Measurements from ENCODE around the gene LRRTM4. TPM values are rescaled to one million over a fixed set of nuclear protein-coding genes. Genes with fewer than 3 reads are reported as not detected.

The LRRTM4 gene
- total RNA-seq, 1 donor from 2014 or later: 18.6 TPM

DNA sequence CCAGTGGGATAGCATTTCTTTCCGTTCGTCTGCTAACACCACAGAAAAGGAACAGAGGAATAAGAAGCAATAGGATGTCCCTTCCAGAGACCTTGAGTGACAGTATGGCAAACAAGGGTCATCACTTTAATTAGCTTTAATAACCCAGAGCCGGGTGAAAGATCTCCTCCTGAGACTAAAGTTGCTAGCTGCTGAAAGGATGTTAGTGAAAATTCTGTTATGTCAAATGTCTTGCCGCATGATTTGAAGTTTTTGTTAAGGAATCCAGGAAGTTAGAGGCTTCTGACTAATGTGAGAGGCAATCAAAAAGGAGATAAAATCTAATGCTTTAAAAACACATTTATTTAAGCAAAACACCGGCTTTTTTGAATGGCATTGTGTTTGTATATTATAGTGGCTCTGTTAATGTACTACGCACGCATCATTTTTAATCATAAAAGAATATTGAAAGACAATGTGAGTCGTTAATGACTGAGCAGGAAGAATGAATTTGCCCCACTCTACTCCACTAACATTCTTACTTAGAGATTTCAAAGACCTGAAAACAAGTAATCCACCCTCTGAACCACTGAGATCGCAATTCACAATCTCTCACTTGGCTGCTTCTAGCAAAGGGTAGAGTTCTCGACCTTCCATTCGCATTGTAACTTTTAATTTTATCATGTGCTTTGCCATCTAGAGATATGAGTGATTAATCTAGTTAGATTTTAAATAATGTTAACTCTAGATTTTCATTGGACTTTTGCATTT, 536.6 kb downstream of the LRRTM4 start:
- Mint-ChIP-seq H3K9me3 (ENCODE audit: unreplicated experiment) (peaks cover 2% of the 10 kb centered on the region), H3K36me3 (ENCODE audit: unreplicated experiment) (no peaks in the 10 kb centered on the region), H3K27ac (ENCODE audit: unreplicated experiment) (no peak overlapping the region), H3K27me3 (ENCODE audit: unreplicated experiment) (no peaks in the 10 kb centered on the region), H3K4me3 (ENCODE audit: unreplicated experiment) (no peak overlapping the region), H3K4me1 (ENCODE audit: low read depth, unreplicated experiment) (no peaks in the 10 kb centered on the region)
- DNase-seq: no peak
- TF ChIP-seq, protein P1, sequence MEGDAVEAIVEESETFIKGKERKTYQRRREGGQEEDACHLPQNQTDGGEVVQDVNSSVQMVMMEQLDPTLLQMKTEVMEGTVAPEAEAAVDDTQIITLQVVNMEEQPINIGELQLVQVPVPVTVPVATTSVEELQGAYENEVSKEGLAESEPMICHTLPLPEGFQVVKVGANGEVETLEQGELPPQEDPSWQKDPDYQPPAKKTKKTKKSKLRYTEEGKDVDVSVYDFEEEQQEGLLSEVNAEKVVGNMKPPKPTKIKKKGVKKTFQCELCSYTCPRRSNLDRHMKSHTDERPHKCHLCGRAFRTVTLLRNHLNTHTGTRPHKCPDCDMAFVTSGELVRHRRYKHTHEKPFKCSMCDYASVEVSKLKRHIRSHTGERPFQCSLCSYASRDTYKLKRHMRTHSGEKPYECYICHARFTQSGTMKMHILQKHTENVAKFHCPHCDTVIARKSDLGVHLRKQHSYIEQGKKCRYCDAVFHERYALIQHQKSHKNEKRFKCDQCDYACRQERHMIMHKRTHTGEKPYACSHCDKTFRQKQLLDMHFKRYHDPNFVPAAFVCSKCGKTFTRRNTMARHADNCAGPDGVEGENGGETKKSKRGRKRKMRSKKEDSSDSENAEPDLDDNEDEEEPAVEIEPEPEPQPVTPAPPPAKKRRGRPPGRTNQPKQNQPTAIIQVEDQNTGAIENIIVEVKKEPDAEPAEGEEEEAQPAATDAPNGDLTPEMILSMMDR (IDR thresholded peaks at IDR 0.05; ENCODE audit: partially characterized antibody, unreplicated experiment): no peak

DNA sequence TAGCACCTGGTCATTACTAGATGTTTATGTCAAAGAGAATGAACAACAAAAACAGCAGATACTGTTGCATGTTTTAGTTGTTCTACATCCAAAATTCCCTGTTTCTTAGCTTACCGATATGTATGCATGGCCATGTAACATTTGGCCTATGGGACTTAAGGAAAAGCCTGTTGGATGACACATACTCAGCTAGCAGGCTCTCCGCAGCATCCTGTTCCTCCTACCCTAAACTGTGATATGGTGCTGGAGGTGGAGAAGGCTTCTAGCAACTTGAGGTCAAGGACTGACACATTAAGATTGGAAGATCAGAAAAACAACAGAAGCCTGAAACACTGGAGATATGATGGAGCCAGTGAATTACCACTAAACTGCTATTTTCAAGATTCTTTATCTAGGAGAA, 537.8 kb downstream of the LRRTM4 start:
- TF ChIP-seq, protein P1 (IDR thresholded peaks at IDR 0.05; ENCODE audit: partially characterized antibody, unreplicated experiment): no peak
- Mint-ChIP-seq H3K27ac (ENCODE audit: unreplicated experiment) (no peak overlapping the region), H3K4me1 (ENCODE audit: low read depth, unreplicated experiment) (no peaks in the 10 kb centered on the region), H3K27me3 (ENCODE audit: unreplicated experiment) (no peaks in the 10 kb centered on the region), H3K9me3 (ENCODE audit: unreplicated experiment) (peaks cover 2% of the 10 kb centered on the region), H3K4me3 (ENCODE audit: unreplicated experiment) (no peak overlapping the region), H3K36me3 (ENCODE audit: unreplicated experiment) (no peaks in the 10 kb centered on the region)
- no peak for DNase-seq

DNA sequence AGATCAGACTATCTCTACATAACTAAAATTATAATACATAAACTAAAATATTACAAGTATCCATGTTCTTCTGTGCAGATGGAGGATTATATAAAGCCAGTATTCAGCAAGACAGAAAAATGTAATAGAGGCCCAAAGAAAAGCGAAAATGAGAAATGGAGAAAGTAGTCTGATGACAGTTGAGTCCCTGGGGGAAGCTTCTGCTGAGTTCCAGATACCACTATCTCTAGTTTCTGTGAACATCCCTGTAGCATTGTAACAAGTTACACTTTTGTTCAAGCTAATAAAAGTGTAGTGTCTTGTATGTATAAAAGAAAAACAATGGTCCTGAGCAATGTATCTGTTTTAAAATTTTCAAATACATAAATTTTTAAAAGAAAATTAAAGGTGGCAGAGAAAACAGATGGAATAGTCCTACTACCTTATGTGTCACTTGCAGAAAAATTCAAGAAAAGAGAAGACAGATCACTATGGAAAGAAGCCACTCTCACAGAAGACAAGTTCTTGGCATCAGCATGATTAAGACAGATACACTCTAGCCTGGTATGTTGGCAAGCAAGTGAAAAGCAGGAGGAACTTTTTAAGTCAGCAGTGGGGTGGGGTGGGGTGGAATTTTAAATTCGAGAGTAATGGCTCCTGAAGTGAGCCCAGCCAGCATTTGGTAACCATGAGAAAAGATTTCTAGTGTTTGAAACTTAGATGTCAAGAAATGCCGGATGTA, 541.9 kb downstream of the LRRTM4 start:
- Mint-ChIP-seq H3K36me3 (ENCODE audit: unreplicated experiment) (no peaks in the 10 kb centered on the region), H3K27me3 (ENCODE audit: unreplicated experiment) (no peaks in the 10 kb centered on the region), H3K4me1 (ENCODE audit: low read depth, unreplicated experiment) (no peaks in the 10 kb centered on the region), H3K9me3 (ENCODE audit: unreplicated experiment) (peaks cover 2% of the 10 kb centered on the region), H3K27ac (ENCODE audit: unreplicated experiment) (no peak overlapping the region), H3K4me3 (ENCODE audit: unreplicated experiment) (no peak overlapping the region)
- no peak for DNase-seq
- TF ChIP-seq, protein P1 (IDR thresholded peaks at IDR 0.05; ENCODE audit: partially characterized antibody, unreplicated experiment): no peak

DNA sequence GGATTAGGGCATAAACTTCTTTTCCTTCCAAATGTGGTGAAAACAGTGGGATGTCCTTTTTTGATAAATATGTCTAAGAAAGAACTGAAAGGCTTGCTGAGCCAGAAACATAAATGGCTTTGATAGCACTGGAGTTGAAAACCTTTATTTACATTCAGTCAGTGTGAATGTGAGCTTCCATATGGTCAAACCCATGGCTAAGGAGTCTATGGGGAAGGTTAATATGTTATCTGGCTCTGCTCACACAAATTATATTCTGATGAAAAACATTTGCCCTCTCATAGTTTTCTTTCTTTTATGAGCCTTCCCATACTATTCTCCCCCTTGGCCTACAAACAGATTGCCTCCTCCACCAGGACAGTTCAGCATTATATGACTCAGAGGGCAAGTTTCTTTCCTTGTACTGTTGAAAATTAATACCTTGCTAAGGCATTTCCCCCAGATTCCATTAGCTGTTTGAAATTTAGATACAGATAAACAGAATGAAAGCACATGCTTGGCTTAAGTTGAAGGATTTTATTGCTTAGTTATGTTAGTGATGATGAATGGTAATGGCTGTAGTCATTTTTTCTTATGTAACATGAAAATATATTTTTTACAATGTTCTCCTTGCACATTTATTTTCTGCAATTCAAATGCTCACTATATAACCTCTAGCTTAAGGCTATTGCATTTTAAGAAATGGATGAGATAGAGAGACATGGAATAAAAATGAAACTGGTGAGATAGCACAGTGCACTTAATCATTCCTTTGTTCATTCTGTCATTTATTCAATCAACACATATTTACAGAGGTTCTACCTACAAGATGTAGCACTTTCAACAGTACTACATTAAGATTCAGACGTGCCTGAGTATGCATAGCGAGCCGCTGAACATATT, 544.1 kb downstream of the LRRTM4 start:
- Mint-ChIP-seq H3K27ac (ENCODE audit: unreplicated experiment) (no peak overlapping the region), H3K4me3 (ENCODE audit: unreplicated experiment) (no peak overlapping the region), H3K4me1 (ENCODE audit: low read depth, unreplicated experiment) (no peaks in the 10 kb centered on the region), H3K9me3 (ENCODE audit: unreplicated experiment) (no peaks in the 10 kb centered on the region), H3K27me3 (ENCODE audit: unreplicated experiment) (no peaks in the 10 kb centered on the region), H3K36me3 (ENCODE audit: unreplicated experiment) (no peaks in the 10 kb centered on the region)
- DNase-seq: no peak
- TF ChIP-seq, protein P1 (IDR thresholded peaks at IDR 0.05; ENCODE audit: partially characterized antibody, unreplicated experiment): no peak

All from glutamatergic neuron (in vitro differentiated cells).